GM12878 (cell line): Measurements from ENCODE around the gene PCNX4. TPM values are rescaled to one million over a fixed set of nuclear protein-coding genes. Genes with fewer than 3 reads are reported as not detected.

ENCODE experiments used
- ATAC-seq: fragments of 200-7000 bp; cut with Tn5 transposase; 3 replicates; pipeline ENCODE4 v1.9.1; 2020; ENCODE audit warnings: mild to moderate bottlenecking, moderate library complexity
- BruUV-seq: library from RNA; stranded (reverse); fragments of 400-500 nt; replicated peaks from 2 replicates; lab custom pipeline; 2021; lab: Mats Ljungman, UMichigan
- CTCF ChIA-PET: fragments of 300-600 bp; sonication (Branson Sonifier 250); formaldehyde crosslinking; extraction: SDS; loops from one replicate; lab custom pipeline; 2021; ENCODE audit warnings: inconsistent platforms; lab: Yijun Ruan, JAX
- POLR2A ChIA-PET: fragments of 350-600 bp; formaldehyde crosslinking; extraction: SDS; loops from one replicate; lab custom pipeline; 2021; ENCODE audit warnings: inconsistent platforms; lab: Charles Lee
- RAD21 ChIA-PET: fragments of 300-600 bp; sonication (Branson Sonifier 250); formaldehyde crosslinking; loops from one replicate; lab custom pipeline; 2023; ENCODE audit warnings: antibody characterized with exemption; ENCODE audit not compliant: unreplicated experiment; lab: Charles Lee
- SMC1A ChIA-PET: fragments of 300-600 bp; sonication (Branson Sonifier 250); formaldehyde crosslinking; loops from one replicate; lab custom pipeline; 2023; ENCODE audit not compliant: unreplicated experiment, uncharacterized antibody; lab: Charles Lee
- DNase-seq: peaks from one replicate; pipeline ENCODE4 v3.0.0-alpha.2; 2011; ENCODE audit warnings: low read depth, low spot score
- FAIRE-seq: peaks from 3 replicates; lab custom pipeline; 2011; peaks lifted over from hg19 to GRCh38; lab: Jason Lieb, UNC
- H2AFZ ChIP-seq: 2 replicates; pipeline ENCODE4 v1.6.0; 2011; ENCODE audit warnings: low read depth, low read length, control low read depth; ENCODE audit not compliant: control insufficient read depth
- H3K27ac ChIP-seq: 2 replicates; pipeline ENCODE4 v1.5.1; 2011; ENCODE audit warnings: control low read depth; ENCODE audit not compliant: control insufficient read depth, insufficient read depth
- H3K27me3 ChIP-seq, 2 experiments: replicated peaks in 1 of 2; 2 replicates each; pipeline versions ENCODE4 v1.6.0 to v1.6.1; 2011; ENCODE audit warnings: low read length in 1 of 2; ENCODE audit not compliant: control insufficient read depth in 2 of 2, insufficient read depth in 2 of 2
- H3K36me3 ChIP-seq, 2 experiments: 2 replicates each; pipeline ENCODE4 v1.5.1; 2011; ENCODE audit warnings: low read length in 1 of 2; ENCODE audit not compliant: control insufficient read depth in 2 of 2, insufficient read depth in 2 of 2
- H3K4me1 ChIP-seq: 2 replicates; pipeline ENCODE4 v1.6.1; 2011; ENCODE audit warnings: mild to moderate bottlenecking, low read length, moderate library complexity, mixed read lengths; ENCODE audit not compliant: control insufficient read depth, insufficient read depth
- H3K4me2 ChIP-seq: 2 replicates; pipeline ENCODE4 v1.6.0; 2011; ENCODE audit warnings: control low read depth; ENCODE audit not compliant: control insufficient read depth, insufficient read depth
- H3K4me3 ChIP-seq: fragments of 200-600 bp; sonication (generic); 2 replicates; pipeline ENCODE4 v1.5.1; 2016
- H3K79me2 ChIP-seq: 2 replicates; pipeline ENCODE4 v1.6.0; 2011; ENCODE audit warnings: low read length; ENCODE audit not compliant: control insufficient read depth, insufficient read depth
- H3K9ac ChIP-seq: 2 replicates; pipeline ENCODE4 v1.8.0; 2011; ENCODE audit warnings: low read length, control low read depth, mixed read lengths; ENCODE audit not compliant: control insufficient read depth, insufficient read depth
- H3K9me3 ChIP-seq: replicated peaks from 3 replicates; pipeline ENCODE4 v1.5.1; 2011; ENCODE audit warnings: mild to moderate bottlenecking, low read length; ENCODE audit not compliant: control insufficient read depth, insufficient read depth
- H4K20me1 ChIP-seq: 2 replicates; pipeline ENCODE4 v1.6.0; 2011; ENCODE audit not compliant: control insufficient read depth, insufficient read depth
- ATF7 ChIP-seq: fragments of 450-650 bp; IDR thresholded peaks from 2 replicates; pipeline ENCODE4 v1.6.1; 2016; ENCODE audit warnings: low read depth, mild to moderate bottlenecking
- NBN ChIP-seq: fragments of 450-650 bp; IDR thresholded peaks from 2 replicates; pipeline ENCODE4 v1.6.1; 2016
- PKNOX1 ChIP-seq: fragments of 450-650 bp; IDR thresholded peaks from 2 replicates; pipeline ENCODE4 v1.6.1; 2016; ENCODE audit warnings: mild to moderate bottlenecking
- POLR2AphosphoS2 ChIP-seq: IDR thresholded peaks from 2 replicates; pipeline ENCODE4 v1.6.1; 2011; ENCODE audit warnings: low read depth, mild to moderate bottlenecking, low read length, improper control_type of control experiment, moderate library complexity
- in situ Hi-C: fragments of 300-500 bp; cut with MboI; formaldehyde crosslinking; loops from 9 replicates; pipeline ENCODE4 v1.14.3; 2018; ENCODE audit warnings: mixed read lengths
- intact Hi-C: fragments of 100-400 bp; cut with micrococcal nuclease; formaldehyde crosslinking; loops from one replicate; pipeline ENCODE4 v1.14.2; 2022; ENCODE audit not compliant: unreplicated experiment
- polyA plus RNA-seq, 11 experiments: library from polyadenylated mRNA; depleted of rRNA in 4 of 11; unstranded in 6 of 11; stranded (reverse) in 5 of 11; fragments of >200 nt; fragmentation: Nextera tagmentation in 4 of 11; fragmentation: Illumina TruSeq in 1 of 11; extraction: Ambion mirVana in 4 of 11; extraction: Trizol in 1 of 11; gene quantifications; 1 replicate in 1 of 11; 2 replicates in 10 of 11; pipeline versions ENCODE4 v1.2.1 to v1.2.3, GENCODE V29; 2011 to 2016; ENCODE audit warnings: inconsistent platforms in 2 of 11, missing spikeins in 2 of 11, low read depth in 1 of 11
- total RNA-seq, 4 experiments: library from RNA; depleted of rRNA in 3 of 4; stranded (reverse); fragments of >200 nt in 3 of 4; fragmentation: Illumina TruSeq in 1 of 4; extraction: Trizol in 1 of 4; gene quantifications; 2 replicates each; pipeline versions ENCODE4 v1.2.1 to v1.2.3, GENCODE V29; 2013 to 2021

Gene PCNX4
- total and polyA plus RNA-seq, 10 of the 15 experiments (the other 5 are each of a cell fraction or from before 2014, with no cell fraction given), result 13.8 to 56.6 (median 39.4) TPM

GRCh38 chr14:60095231-60095630, 3.5 kb downstream of the PCNX4 start:
- ChIA-PET SMC1A (interaction anchor here (0.7 to 2.0 kb wide), 9 partner anchors 11 to 254 kb away, joined by 3 to 9 read pairs (median 4); no protein-coding TSS in a partner anchor), POLR2A (interaction anchor here (0.7 to 2.2 kb wide), 8 partner anchors 34 to 252 kb away, joined by 3 to 8 read pairs (median 3); partner anchors contain the start of genes DHRS7 and PPM1A), RAD21 (interaction anchor here (0.6 to 2.2 kb wide), 8 partner anchors 13 to 131 kb away, joined by 3 to 14 read pairs (median 3); partner anchors contain the start of gene DHRS7), CTCF (interaction anchor here (1.1 to 1.7 kb wide), 8 partner anchors 11 to 236 kb away, joined by 3 to 7 read pairs (median 4); no protein-coding TSS in a partner anchor)
- Histone ChIP-seq H4K20me1 (no peaks in the 10 kb centered on the region), H3K79me2 (peaks cover 66% of the 10 kb centered on the region), H3K4me2 (peak overlapping the region; percentile 80), H3K27me3 (no peaks in the 10 kb centered on the region), H3K36me3 (peaks cover 0 to 4% of the 10 kb centered on the region in 2 experiments; a peak in 1 of 4 replicates), H3K4me3 (peak overlapping the region; percentile 53), H3K9me3 (no peaks in the 10 kb centered on the region; the same call in 2 of the 3 replicates), H3K4me1 (peaks cover 8% of the 10 kb centered on the region), H3K27ac (peak overlapping the region; percentile 56), H3K9ac (peak overlapping the region; percentile 44; the same call in 1 of the 2 replicates), H2AFZ (no peak overlapping the region)
- FAIRE-seq (no peak), DNase-seq (no peak), ATAC-seq (no peak)
- in situ Hi-C loops, result no loop called here
- intact Hi-C loops, result loop anchor here (10.0 kb wide), 2 partner anchors 230 to 610 kb away; partner anchors contain the start of genes JKAMP and L3HYPDH
- BruUV-seq, result no TSS peak
- TF ChIP-seq PKNOX1, result 0 out of 2 replicates have a peak, but pooled peaks have one; percentile 20
- TF ChIP-seq ATF7, result 0 out of 2 replicates have a peak, but pooled peaks have one; percentile 39
- TF ChIP-seq POLR2AphosphoS2, result no peak
- TF ChIP-seq NBN, result peak; percentile 4; the same call in 1 of the 2 replicates
